HEK293 (cell line): ENCODE measurements around the gene NMD3.
A peak's percentile ranks its signal among the peaks of the same experiment; 100 is the strongest.

ENCODE experiments used
- KLF10 ChIP-seq: fragments of 450-650 bp; IDR thresholded peaks from 2 replicates; pipeline ENCODE4 v1.5.1; 2018; ENCODE audit warnings: missing biosample characterization, mild to moderate bottlenecking, missing genetic modification characterization
- RBAK ChIP-seq: fragments of 450-650 bp; formaldehyde crosslinking; IDR thresholded peaks from 2 replicates; pipeline ENCODE4 v1.5.1; 2016; ENCODE audit warnings: missing biosample characterization, missing genetic modification characterization
- SETDB1 ChIP-seq: IDR thresholded peaks from one replicate; pipeline ENCODE4 v1.6.1; 2017; ENCODE audit warnings: mild to moderate bottlenecking, low read length, moderate library complexity, mixed read lengths; ENCODE audit not compliant: insufficient read length
- SP2 ChIP-seq: fragments of 450-650 bp; formaldehyde crosslinking; IDR thresholded peaks from 2 replicates; pipeline ENCODE4 v1.5.1; 2016; ENCODE audit warnings: missing biosample characterization, missing genetic modification characterization
- ZNF155 ChIP-seq: fragments of 450-650 bp; formaldehyde crosslinking; IDR thresholded peaks from 2 replicates; pipeline ENCODE4 v1.5.1; 2016; ENCODE audit warnings: missing biosample characterization, missing genetic modification characterization
- ZNF175 ChIP-seq: fragments of 450-650 bp; formaldehyde crosslinking; IDR thresholded peaks from 2 replicates; pipeline ENCODE4 v1.5.1; 2016; ENCODE audit warnings: missing biosample characterization, missing genetic modification characterization
- ZNF341 ChIP-seq: fragments of 450-650 bp; formaldehyde crosslinking; IDR thresholded peaks from 2 replicates; pipeline ENCODE4; 2016; ENCODE audit warnings: low read depth, missing biosample characterization, missing genetic modification characterization
- ZNF555 ChIP-seq: fragments of 450-650 bp; formaldehyde crosslinking; conservative IDR thresholded peaks from 2 replicates; pipeline ENCODE4 v1.5.1; 2017; ENCODE audit warnings: missing biosample characterization, mild to moderate bottlenecking, missing genetic modification characterization, inconsistent platforms
- ZNF629 ChIP-seq: fragments of 450-650 bp; formaldehyde crosslinking; IDR thresholded peaks from 2 replicates; pipeline ENCODE4 v1.5.1; 2017; ENCODE audit warnings: missing biosample characterization, missing genetic modification characterization
- ZNF707 ChIP-seq: fragments of 450-650 bp; formaldehyde crosslinking; IDR thresholded peaks from 2 replicates; pipeline ENCODE4 v1.5.1; 2016; ENCODE audit warnings: missing biosample characterization, missing genetic modification characterization
- ZNF830 ChIP-seq: fragments of 450-650 bp; IDR thresholded peaks from 2 replicates; pipeline ENCODE4 v1.5.0; 2018; ENCODE audit warnings: missing biosample characterization, missing genetic modification characterization, low read depth, mild to moderate bottlenecking, moderate library complexity
- ZSCAN30 ChIP-seq: fragments of 450-650 bp; IDR thresholded peaks from 2 replicates; pipeline ENCODE4 v1.5.1; 2018; ENCODE audit warnings: missing biosample characterization, mild to moderate bottlenecking, missing genetic modification characterization, moderate library complexity
- TF ChIP-seq, protein P1 (sequence below): fragments of 450-650 bp; formaldehyde crosslinking; IDR thresholded peaks from 2 replicates; pipeline ENCODE4 v1.5.1; 2017; ENCODE audit warnings: missing biosample characterization, missing genetic modification characterization
- TF ChIP-seq, protein P2 (sequence below): fragments of 450-650 bp; formaldehyde crosslinking; IDR thresholded peaks from 2 replicates; pipeline ENCODE4 v1.5.1; 2017; ENCODE audit warnings: missing biosample characterization, missing genetic modification characterization
- TF ChIP-seq, protein P3 (sequence below): fragments of 450-650 bp; formaldehyde crosslinking; IDR thresholded peaks from 2 replicates; pipeline ENCODE4 v1.5.1; 2016; ENCODE audit warnings: missing biosample characterization, missing genetic modification characterization
- TF ChIP-seq, protein P4 (sequence below): fragments of 450-650 bp; formaldehyde crosslinking; IDR thresholded peaks from 2 replicates; pipeline ENCODE4; 2016; ENCODE audit warnings: missing biosample characterization, missing genetic modification characterization
- TF ChIP-seq, protein P5 (sequence below): fragments of 450-650 bp; formaldehyde crosslinking; IDR thresholded peaks from 2 replicates; pipeline ENCODE4 v1.5.1; 2016; ENCODE audit warnings: missing biosample characterization, missing genetic modification characterization
- TF ChIP-seq, protein P6 (sequence below): fragments of 450-650 bp; formaldehyde crosslinking; IDR thresholded peaks from 2 replicates; pipeline ENCODE4 v1.5.1; 2017; ENCODE audit warnings: missing biosample characterization, missing genetic modification characterization
- TF ChIP-seq, protein P7 (sequence below): fragments of 450-650 bp; formaldehyde crosslinking; IDR thresholded peaks from 2 replicates; pipeline ENCODE4 v1.5.1; 2016; ENCODE audit warnings: missing biosample characterization, missing genetic modification characterization
- TF ChIP-seq, protein P8 (sequence below): fragments of 450-650 bp; formaldehyde crosslinking; conservative IDR thresholded peaks from 2 replicates; pipeline ENCODE4 v1.5.1; 2016; ENCODE audit warnings: low read depth, missing biosample characterization, missing genetic modification characterization

Gene NMD3

DNA sequence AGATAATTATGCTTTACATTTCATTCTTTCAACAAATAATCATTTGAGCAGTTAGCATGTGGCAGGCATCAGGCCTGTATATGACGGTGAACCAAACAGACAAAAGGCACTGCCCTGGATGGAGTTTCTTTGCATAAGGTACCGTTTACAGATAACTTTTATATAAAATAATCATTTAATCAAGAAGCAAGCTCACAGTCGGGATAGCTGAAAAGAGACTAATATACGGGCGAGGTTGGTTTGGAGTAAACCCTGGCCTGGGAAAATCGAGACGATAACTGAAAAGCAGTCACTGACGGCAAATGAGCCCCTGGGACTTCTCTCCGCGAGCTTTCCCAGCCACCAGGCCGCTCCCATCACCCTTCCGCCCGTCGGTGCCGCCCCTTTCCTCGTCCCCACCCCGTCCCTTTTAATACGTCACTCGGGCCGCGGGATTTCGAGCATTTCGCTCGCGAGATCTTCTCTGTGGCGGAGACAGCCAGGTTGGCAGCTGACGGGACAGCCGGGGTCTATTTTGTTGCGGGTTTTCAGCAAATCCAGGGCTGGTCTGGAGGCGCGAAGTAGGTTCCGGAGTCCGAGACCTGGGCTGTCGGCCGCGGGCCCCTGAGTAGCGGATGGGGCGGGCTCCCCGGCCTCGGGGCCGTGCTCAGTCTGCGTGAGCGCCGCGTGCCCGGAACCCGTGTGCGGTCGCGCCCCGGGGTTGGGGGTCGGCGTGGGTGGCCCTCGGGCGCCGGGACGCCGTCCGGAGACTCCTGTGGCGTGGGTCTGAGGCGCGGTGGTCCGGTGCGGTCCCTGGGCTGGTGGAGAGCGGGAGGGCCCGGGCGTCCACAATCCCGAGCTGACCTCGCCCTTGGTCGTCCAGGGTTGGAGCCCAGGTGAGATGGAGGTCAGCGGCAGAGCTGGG lies at the start of gene NMD3 (continued):
- TF ChIP-seq, protein P1, sequence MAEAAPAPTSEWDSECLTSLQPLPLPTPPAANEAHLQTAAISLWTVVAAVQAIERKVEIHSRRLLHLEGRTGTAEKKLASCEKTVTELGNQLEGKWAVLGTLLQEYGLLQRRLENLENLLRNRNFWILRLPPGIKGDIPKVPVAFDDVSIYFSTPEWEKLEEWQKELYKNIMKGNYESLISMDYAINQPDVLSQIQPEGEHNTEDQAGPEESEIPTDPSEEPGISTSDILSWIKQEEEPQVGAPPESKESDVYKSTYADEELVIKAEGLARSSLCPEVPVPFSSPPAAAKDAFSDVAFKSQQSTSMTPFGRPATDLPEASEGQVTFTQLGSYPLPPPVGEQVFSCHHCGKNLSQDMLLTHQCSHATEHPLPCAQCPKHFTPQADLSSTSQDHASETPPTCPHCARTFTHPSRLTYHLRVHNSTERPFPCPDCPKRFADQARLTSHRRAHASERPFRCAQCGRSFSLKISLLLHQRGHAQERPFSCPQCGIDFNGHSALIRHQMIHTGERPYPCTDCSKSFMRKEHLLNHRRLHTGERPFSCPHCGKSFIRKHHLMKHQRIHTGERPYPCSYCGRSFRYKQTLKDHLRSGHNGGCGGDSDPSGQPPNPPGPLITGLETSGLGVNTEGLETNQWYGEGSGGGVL (tag by site-specific recombination) = no peak
- TF ChIP-seq, protein P2, sequence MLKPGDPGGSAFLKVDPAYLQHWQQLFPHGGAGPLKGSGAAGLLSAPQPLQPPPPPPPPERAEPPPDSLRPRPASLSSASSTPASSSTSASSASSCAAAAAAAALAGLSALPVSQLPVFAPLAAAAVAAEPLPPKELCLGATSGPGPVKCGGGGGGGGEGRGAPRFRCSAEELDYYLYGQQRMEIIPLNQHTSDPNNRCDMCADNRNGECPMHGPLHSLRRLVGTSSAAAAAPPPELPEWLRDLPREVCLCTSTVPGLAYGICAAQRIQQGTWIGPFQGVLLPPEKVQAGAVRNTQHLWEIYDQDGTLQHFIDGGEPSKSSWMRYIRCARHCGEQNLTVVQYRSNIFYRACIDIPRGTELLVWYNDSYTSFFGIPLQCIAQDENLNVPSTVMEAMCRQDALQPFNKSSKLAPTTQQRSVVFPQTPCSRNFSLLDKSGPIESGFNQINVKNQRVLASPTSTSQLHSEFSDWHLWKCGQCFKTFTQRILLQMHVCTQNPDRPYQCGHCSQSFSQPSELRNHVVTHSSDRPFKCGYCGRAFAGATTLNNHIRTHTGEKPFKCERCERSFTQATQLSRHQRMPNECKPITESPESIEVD (tag by site-specific recombination) = no peak
- TF ChIP-seq SP2 (tag by site-specific recombination) (peak; percentile 54), ZNF629 (tag by site-specific recombination) (peak; percentile 71), ZNF830 (tag by site-specific recombination) (no peak), ZSCAN30 (tag by site-specific recombination) (peak; percentile 25; the same call in 1 of the 2 replicates), KLF10 (tag by site-specific recombination) (no peak), ZNF341 (tag by site-specific recombination) (peak; percentile 74), ZNF707 (tag by site-specific recombination) (no peak), ZNF155 (tag by site-specific recombination) (no peak), ZNF175 (tag by site-specific recombination) (no peak), SETDB1 (no peak), ZNF555 (tag by site-specific recombination) (no peak), RBAK (tag by site-specific recombination) (no peak)
- TF ChIP-seq, protein P3, sequence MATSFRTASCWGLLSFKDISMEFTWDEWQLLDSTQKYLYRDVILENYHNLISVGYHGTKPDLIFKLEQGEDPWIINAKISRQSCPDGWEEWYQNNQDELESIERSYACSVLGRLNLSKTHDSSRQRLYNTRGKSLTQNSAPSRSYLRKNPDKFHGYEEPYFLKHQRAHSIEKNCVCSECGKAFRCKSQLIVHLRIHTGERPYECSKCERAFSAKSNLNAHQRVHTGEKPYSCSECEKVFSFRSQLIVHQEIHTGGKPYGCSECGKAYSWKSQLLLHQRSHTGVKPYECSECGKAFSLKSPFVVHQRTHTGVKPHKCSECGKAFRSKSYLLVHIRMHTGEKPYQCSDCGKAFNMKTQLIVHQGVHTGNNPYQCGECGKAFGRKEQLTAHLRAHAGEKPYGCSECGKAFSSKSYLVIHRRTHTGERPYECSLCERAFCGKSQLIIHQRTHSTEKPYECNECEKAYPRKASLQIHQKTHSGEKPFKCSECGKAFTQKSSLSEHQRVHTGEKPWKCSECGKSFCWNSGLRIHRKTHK = no peak
- TF ChIP-seq, protein P4, sequence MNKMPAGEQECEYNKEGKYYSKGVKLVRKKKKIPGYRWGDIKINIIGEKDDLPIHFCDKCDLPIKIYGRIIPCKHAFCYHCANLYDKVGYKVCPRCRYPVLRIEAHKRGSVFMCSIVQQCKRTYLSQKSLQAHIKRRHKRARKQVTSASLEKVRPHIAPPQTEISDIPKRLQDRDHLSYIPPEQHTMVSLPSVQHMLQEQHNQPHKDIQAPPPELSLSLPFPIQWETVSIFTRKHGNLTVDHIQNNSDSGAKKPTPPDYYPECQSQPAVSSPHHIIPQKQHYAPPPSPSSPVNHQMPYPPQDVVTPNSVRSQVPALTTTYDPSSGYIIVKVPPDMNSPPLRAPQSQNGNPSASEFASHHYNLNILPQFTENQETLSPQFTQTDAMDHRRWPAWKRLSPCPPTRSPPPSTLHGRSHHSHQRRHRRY (tag by site-specific recombination) = no peak
- TF ChIP-seq, protein P5, sequence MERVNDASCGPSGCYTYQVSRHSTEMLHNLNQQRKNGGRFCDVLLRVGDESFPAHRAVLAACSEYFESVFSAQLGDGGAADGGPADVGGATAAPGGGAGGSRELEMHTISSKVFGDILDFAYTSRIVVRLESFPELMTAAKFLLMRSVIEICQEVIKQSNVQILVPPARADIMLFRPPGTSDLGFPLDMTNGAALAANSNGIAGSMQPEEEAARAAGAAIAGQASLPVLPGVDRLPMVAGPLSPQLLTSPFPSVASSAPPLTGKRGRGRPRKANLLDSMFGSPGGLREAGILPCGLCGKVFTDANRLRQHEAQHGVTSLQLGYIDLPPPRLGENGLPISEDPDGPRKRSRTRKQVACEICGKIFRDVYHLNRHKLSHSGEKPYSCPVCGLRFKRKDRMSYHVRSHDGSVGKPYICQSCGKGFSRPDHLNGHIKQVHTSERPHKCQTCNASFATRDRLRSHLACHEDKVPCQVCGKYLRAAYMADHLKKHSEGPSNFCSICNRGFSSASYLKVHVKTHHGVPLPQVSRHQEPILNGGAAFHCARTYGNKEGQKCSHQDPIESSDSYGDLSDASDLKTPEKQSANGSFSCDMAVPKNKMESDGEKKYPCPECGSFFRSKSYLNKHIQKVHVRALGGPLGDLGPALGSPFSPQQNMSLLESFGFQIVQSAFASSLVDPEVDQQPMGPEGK (tag by site-specific recombination) = no peak
- TF ChIP-seq, protein P6, sequence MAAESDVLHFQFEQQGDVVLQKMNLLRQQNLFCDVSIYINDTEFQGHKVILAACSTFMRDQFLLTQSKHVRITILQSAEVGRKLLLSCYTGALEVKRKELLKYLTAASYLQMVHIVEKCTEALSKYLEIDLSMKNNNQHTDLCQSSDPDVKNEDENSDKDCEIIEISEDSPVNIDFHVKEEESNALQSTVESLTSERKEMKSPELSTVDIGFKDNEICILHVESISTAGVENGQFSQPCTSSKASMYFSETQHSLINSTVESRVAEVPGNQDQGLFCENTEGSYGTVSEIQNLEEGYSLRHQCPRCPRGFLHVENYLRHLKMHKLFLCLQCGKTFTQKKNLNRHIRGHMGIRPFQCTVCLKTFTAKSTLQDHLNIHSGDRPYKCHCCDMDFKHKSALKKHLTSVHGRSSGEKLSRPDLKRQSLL (tag by site-specific recombination) = no peak
- TF ChIP-seq, protein P7, sequence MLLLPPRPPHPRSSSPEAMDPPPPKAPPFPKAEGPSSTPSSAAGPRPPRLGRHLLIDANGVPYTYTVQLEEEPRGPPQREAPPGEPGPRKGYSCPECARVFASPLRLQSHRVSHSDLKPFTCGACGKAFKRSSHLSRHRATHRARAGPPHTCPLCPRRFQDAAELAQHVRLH (tag by site-specific recombination) = no peak
- TF ChIP-seq, protein P8, sequence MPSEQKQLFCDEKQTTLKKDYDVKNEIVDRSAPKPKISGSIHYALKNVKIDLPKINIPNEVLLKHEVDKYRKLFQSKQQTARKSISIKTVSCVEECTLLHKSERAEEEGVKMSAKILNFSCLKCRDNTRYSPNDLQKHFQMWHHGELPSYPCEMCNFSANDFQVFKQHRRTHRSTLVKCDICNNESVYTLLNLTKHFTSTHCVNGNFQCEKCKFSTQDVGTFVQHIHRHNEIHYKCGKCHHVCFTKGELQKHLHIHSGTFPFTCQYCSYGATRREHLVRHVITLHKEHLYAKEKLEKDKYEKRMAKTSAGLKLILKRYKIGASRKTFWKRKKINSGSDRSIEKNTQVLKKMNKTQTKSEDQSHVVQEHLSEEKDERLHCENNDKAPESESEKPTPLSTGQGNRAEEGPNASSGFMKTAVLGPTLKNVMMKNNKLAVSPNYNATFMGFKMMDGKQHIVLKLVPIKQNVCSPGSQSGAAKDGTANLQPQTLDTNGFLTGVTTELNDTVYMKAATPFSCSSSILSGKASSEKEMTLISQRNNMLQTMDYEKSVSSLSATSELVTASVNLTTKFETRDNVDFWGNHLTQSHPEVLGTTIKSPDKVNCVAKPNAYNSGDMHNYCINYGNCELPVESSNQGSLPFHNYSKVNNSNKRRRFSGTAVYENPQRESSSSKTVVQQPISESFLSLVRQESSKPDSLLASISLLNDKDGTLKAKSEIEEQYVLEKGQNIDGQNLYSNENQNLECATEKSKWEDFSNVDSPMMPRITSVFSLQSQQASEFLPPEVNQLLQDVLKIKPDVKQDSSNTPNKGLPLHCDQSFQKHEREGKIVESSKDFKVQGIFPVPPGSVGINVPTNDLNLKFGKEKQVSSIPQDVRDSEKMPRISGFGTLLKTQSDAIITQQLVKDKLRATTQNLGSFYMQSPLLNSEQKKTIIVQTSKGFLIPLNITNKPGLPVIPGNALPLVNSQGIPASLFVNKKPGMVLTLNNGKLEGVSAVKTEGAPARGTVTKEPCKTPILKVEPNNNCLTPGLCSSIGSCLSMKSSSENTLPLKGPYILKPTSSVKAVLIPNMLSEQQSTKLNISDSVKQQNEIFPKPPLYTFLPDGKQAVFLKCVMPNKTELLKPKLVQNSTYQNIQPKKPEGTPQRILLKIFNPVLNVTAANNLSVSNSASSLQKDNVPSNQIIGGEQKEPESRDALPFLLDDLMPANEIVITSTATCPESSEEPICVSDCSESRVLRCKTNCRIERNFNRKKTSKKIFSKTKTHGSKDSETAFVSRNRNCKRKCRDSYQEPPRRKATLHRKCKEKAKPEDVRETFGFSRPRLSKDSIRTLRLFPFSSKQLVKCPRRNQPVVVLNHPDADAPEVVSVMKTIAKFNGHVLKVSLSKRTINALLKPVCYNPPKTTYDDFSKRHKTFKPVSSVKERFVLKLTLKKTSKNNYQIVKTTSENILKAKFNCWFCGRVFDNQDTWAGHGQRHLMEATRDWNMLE (tag by site-specific recombination) = peak; percentile 46; the same call in 1 of the 2 replicates
